C4-2B (cell line): Measurements from ENCODE around the gene CEP152.

ENCODE experiments used
- H3K27ac ChIP-seq: fragments of 450-650 bp; 2 replicates; pipeline ENCODE4 v1.5.1; 2017
- CTCF ChIP-seq: fragments of 450-650 bp; conservative IDR thresholded peaks from 2 replicates; pipeline ENCODE4 v1.5.1; 2017; ENCODE audit warnings: mild to moderate bottlenecking
- ZFX ChIP-seq: fragments of 450-650 bp; IDR thresholded peaks from 2 replicates; pipeline ENCODE4 v1.6.1; 2017

The CEP152 gene

GRCh38 chr15:48850648-48851047 is 39.8 kb upstream of the CEP152 start:
- no peak overlapping the region for H3K27ac ChIP-seq
- TF ChIP-seq CTCF (no peak), ZFX (no peak)

- TF ChIP-seq CTCF, result no peak
- no peak overlapping the region for H3K27ac ChIP-seq
Measured at GRCh38 chr15:48845123-48845522, 34.3 kb upstream of the CEP152 start.

GRCh38 chr15:48842501-48842900 is 31.6 kb upstream of the CEP152 start:
- TF ChIP-seq CTCF (no peak), ZFX (no peak)

GRCh38 chr15:48834756-48835155 is 23.9 kb upstream of the CEP152 start:
- TF ChIP-seq ZFX, result no peak
- no peak for TF ChIP-seq CTCF
- H3K27ac ChIP-seq, result no peak overlapping the region

More at GRCh38 chr15:48842501-48842900, 31.6 kb upstream of the CEP152 start:
- no peak overlapping the region for H3K27ac ChIP-seq

GRCh38 chr15:48833526-48834239 is 22.8 kb upstream of the CEP152 start:
- H3K27ac ChIP-seq, result no peak overlapping the region
- TF ChIP-seq CTCF, result no peak
- TF ChIP-seq ZFX, result no peak

GRCh38 chr15:48832648-48833047 is 21.8 kb upstream of the CEP152 start:
- TF ChIP-seq ZFX (no peak), CTCF (no peak)
- no peak overlapping the region for H3K27ac ChIP-seq

GRCh38 chr15:48828906-48829305 is 18.0 kb upstream of the CEP152 start:
- TF ChIP-seq ZFX, result no peak
- TF ChIP-seq CTCF, result no peak
- no peak overlapping the region for H3K27ac ChIP-seq
